Nephron progenitor cell (in vitro differentiated cells): ENCODE data around the gene DDX21.
A peak's percentile ranks its signal among the peaks of the same experiment; 100 is the strongest.
"Not testable (repeated sequence)": the region's sequence is repeated elsewhere in the genome, so short reads cannot be mapped to it uniquely, and the experiment has no call there.

Source experiments
- DNase-seq: peaks from one replicate; pipeline ENCODE4 v3.0.0; 2021
- H3K27ac Mint-ChIP-seq: 2 replicates; pipeline ENCODE4 v1.8.0; 2021; ENCODE audit warnings: mild to moderate bottlenecking, moderate library complexity, mixed read lengths
- H3K27me3 Mint-ChIP-seq: 2 replicates; pipeline ENCODE4 v1.8.0; 2021; ENCODE audit warnings: mild to moderate bottlenecking, low read depth, mixed read lengths; ENCODE audit not compliant: poor library complexity
- H3K36me3 Mint-ChIP-seq: 2 replicates; pipeline ENCODE4 v1.8.0; 2021; ENCODE audit warnings: low read depth, mixed read lengths
- H3K4me1 Mint-ChIP-seq: 2 replicates; pipeline ENCODE4 v1.8.0; 2021; ENCODE audit warnings: mixed read lengths
- H3K4me3 Mint-ChIP-seq: 2 replicates; pipeline ENCODE4 v1.8.0; 2021; ENCODE audit warnings: mild to moderate bottlenecking, moderate library complexity, mixed read lengths
- H3K9me3 Mint-ChIP-seq: 2 replicates; pipeline ENCODE4 v1.8.0; 2021; ENCODE audit warnings: mild to moderate bottlenecking, moderate library complexity, mixed read lengths
- TF ChIP-seq, protein P1 (sequence below): fragments of 200-600 bp; sonication (generic); IDR thresholded peaks from 2 replicates; pipeline ENCODE4 v1.5.0; 2021; ENCODE audit warnings: antibody characterized with exemption

Gene DDX21

DNA sequence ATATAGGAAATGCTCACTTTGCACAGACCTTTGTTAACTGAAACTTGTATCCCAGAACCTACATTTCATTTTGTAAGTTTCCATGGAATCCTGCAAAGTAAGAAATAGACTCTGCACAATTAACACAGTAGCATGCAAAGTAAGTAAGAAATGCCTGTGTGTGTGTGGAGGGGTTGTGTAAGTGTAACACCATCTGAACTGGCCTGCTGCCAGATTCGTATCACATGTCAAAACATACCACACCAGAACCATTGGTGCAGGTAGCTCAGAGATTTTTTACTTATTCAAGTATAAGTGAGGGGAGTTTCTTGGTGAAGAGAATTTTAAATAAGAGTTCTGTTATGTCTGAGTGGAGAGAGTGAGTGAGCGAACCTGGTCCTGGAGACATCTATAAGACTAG is 17.9 kb upstream of the DDX21 start:
- H3K4me3 Mint-ChIP-seq: no peak overlapping the region
- no peak overlapping the region for H3K27ac Mint-ChIP-seq
- DNase-seq: no peak
- H3K27me3 Mint-ChIP-seq: no peaks in the 10 kb centered on the region
- H3K9me3 Mint-ChIP-seq: no peaks in the 10 kb centered on the region
- peaks cover 49% of the 10 kb centered on the region for H3K36me3 Mint-ChIP-seq
- no peaks in the 10 kb centered on the region for H3K4me1 Mint-ChIP-seq
- TF ChIP-seq, protein P1, sequence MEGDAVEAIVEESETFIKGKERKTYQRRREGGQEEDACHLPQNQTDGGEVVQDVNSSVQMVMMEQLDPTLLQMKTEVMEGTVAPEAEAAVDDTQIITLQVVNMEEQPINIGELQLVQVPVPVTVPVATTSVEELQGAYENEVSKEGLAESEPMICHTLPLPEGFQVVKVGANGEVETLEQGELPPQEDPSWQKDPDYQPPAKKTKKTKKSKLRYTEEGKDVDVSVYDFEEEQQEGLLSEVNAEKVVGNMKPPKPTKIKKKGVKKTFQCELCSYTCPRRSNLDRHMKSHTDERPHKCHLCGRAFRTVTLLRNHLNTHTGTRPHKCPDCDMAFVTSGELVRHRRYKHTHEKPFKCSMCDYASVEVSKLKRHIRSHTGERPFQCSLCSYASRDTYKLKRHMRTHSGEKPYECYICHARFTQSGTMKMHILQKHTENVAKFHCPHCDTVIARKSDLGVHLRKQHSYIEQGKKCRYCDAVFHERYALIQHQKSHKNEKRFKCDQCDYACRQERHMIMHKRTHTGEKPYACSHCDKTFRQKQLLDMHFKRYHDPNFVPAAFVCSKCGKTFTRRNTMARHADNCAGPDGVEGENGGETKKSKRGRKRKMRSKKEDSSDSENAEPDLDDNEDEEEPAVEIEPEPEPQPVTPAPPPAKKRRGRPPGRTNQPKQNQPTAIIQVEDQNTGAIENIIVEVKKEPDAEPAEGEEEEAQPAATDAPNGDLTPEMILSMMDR: no peak

DNA sequence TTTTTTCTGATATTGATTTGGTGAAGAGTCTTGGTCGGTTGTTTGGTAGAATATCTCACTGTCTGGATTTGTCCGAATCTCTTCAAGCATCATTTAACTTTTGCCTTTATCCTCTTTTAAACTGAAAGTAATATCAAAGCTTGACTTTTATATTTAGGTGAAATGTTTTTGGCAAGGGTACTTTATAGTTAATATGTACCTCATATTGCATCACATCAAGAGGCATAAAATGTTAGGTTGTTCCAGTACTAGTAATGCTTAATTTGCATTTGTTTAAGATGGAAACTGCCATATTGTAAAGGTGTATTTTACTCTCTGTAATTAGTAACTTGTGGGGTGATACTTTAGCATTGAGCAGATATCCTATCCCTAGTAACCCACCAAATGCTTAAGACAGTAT is 17.1 kb upstream of the DDX21 start:
- Mint-ChIP-seq H3K4me3 (no peak overlapping the region), H3K9me3 (no peaks in the 10 kb centered on the region), H3K27me3 (no peaks in the 10 kb centered on the region), H3K27ac (no peak overlapping the region), H3K4me1 (no peaks in the 10 kb centered on the region), H3K36me3 (peaks cover 51% of the 10 kb centered on the region)
- TF ChIP-seq, protein P1: no peak
- DNase-seq: no peak

DNA sequence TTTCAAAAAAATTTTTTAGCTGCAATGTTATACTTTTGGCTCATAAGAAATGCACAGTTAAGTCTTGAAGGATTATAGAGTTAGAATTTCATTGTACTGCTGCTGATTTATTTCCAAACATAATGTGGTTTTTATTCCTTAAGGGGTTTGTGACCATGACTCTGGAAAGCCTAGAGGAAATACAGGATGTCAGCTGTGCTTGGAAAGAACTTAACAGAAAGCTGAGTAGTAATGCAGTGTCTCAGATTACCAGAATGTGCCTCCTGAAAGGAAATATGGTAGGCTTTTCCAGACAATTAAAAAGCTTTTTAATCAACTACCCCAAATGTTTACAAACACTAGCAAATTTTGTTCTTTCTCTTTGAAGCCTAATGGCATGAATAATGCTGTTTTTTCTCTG is 15.1 kb upstream of the DDX21 start:
- not testable (repeated sequence) for H3K27me3 Mint-ChIP-seq, H3K27ac Mint-ChIP-seq, H3K9me3 Mint-ChIP-seq, H3K4me1 Mint-ChIP-seq, H3K4me3 Mint-ChIP-seq, DNase-seq
- peaks cover 42% of the 10 kb centered on the region for H3K36me3 Mint-ChIP-seq

DNA sequence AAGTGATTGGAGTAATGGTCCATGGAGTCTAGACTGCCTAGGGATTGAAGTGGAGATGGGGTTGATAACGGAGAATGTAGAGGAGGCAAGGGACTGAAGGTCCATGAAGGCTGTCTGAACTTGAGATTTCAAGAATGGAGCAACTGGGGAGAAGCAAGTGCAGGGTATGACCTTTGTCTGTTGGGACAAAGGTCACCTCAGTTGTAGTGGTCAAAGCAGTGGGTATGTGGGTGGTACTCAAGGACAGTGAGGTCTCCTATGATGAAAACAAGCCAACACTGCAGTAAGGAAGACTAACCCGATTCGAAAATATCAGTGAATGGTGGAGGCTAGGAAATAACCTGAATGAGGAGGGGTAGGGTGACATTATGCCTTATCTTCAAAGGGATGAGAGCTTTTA is 5.4 kb upstream of the DDX21 start:
- Mint-ChIP-seq H3K27me3 (no peaks in the 10 kb centered on the region), H3K36me3 (peaks cover 22% of the 10 kb centered on the region), H3K27ac (no peak overlapping the region), H3K4me1 (peaks cover 3% of the 10 kb centered on the region), H3K4me3 (no peak overlapping the region), H3K9me3 (no peaks in the 10 kb centered on the region)
- TF ChIP-seq, protein P1: no peak
- no peak for DNase-seq

DNA sequence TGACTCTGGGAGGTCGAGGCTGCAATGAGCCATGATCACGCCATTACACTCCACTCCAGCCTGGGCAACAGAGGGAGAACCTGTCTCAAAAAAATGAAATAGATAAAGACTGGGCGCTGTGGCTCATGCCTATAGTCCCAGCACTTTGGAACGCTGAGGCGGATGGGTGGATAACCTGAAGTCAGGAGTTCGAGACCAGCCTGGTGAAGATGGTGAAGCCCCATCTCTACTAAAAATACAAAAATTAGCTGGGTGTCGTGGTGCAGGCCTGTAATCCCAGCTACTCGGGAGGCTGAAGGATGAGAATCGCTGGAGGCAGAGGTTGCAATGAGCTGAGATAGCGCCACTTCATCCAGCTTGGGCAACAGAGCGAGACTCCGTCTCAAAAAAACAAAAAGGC is 1.1 kb upstream of the DDX21 start:
- peaks cover 29% of the 10 kb centered on the region for H3K4me1 Mint-ChIP-seq
- TF ChIP-seq, protein P1: no peak
- peak overlapping the region; percentile 99 for H3K4me3 Mint-ChIP-seq
- H3K27me3 Mint-ChIP-seq: no peaks in the 10 kb centered on the region
- peak overlapping the region; percentile 23 for H3K27ac Mint-ChIP-seq
- DNase-seq: no peak
- H3K9me3 Mint-ChIP-seq: no peaks in the 10 kb centered on the region
- H3K36me3 Mint-ChIP-seq: peaks cover 12% of the 10 kb centered on the region

DNA sequence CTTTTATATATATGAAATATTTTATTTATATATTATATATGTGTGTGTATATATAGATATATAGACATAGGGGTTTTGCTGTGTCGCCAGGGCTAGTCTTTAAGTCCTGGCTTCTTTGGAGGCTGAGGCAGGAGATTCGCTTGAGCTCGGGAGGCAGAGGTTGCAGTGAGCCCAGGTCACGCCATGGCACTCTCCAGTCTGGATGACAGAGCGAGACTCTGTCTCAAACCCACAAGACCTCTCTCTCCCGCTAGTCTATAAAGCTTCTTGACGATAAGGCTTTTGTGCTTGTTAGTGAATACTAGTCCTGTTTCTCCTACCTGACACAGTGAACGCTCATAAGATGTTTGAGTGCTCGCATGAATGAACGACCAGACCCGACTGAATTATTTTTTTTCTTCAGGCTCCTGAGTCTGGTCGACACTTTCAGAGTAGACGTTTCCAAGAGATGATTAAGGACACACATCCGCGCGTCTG is 577 bp upstream of the DDX21 start:
- TF ChIP-seq, protein P1: no peak
- Mint-ChIP-seq H3K4me1 (peaks cover 29% of the 10 kb centered on the region), H3K27ac (peak overlapping the region; percentile 100), H3K36me3 (peaks cover 15% of the 10 kb centered on the region), H3K27me3 (no peaks in the 10 kb centered on the region), H3K4me3 (peak overlapping the region; percentile 99), H3K9me3 (no peaks in the 10 kb centered on the region)
- peak; percentile 12 for DNase-seq
